Right lobe of liver (tissue), 6 donors: ENCODE results near the gene TRMT10B. TPM values are rescaled to one million over a fixed set of nuclear protein-coding genes. Genes with fewer than 3 reads are reported as not detected.

Experiments
- ATAC-seq, 4 donors: fragments of 200-7000 bp; cut with Tn5 transposase; one replicate each; pipeline ENCODE4 v1.9.1; 2020; ENCODE audit warnings: mild to moderate bottlenecking in 4 of 4, moderate library complexity in 4 of 4
- DNase-seq, 3 donors: peaks; one replicate each; pipeline ENCODE4 v3.0.0-alpha.2; 2020
- H3K27ac ChIP-seq, 3 donors: fragments of 200-600 bp; one replicate each; pipeline ENCODE4 v1.8.0; 2022
- H3K27me3 ChIP-seq, 2 donors: fragments of 200-600 bp; one replicate each; pipeline ENCODE4 v1.8.0; 2022
- H3K36me3 ChIP-seq, 4 donors: fragments of 200-600 bp; sonication (generic) in 1 of 4; one replicate each; pipeline versions ENCODE4 v1.5.1 to v1.8.0; 2017 to 2022; ENCODE audit warnings: control low read depth in 1 of 4
- H3K4me1 ChIP-seq, 4 donors: fragments of 200-600 bp; sonication (generic) in 1 of 4; one replicate each; pipeline versions ENCODE4 v1.5.1 to v1.8.0; 2017 to 2022; ENCODE audit warnings: control low read depth in 1 of 4
- H3K4me3 ChIP-seq, 3 donors: fragments of 200-600 bp; one replicate each; pipeline ENCODE4 v1.8.0; 2022
- H3K9me3 ChIP-seq, 4 donors: fragments of 200-600 bp; sonication (generic) in 1 of 4; one replicate each; pipeline versions ENCODE4 v1.5.1 to v1.8.0; 2017 to 2022; ENCODE audit warnings: control low read depth in 1 of 4
- POLR2A ChIP-seq: fragments of 450-650 bp; IDR thresholded peaks from one replicate; pipeline ENCODE4 v1.6.1; 2017; ENCODE audit warnings: antibody characterized with exemption, mild to moderate bottlenecking
- WGBS: methylation state at CpG from one replicate; pipeline ENCODE4 v1.1.6; 2018; ENCODE audit warnings: low coverage, low lambda C conversion rate; ENCODE audit not compliant: insufficient coverage; ENCODE audit errors: missing lambda C conversion rate; 5-methylcytosine and 5-hydroxymethylcytosine counted together
- intact Hi-C, 2 donors: fragments of 100-400 bp; cut with DNase I; formaldehyde crosslinking; loops; one replicate each; pipeline versions ENCODE4 v1.11.2 to v1.14.1; 2022
- total RNA-seq, 6 experiments: library from RNA; depleted of rRNA in 2 of 6; stranded (reverse); fragments of >200 nt in 2 of 6; fragmentation: NEBNext Ultra II Directional in 3 of 6; extraction: Animal tissue kit (Norgen Biotek cat#: 25700) in 3 of 6; gene quantifications; one replicate each; pipeline versions ENCODE4 v1.1.0 to v1.2.4, GENCODE V29; 2016 to 2023
- TF ChIP-seq, protein P1 (sequence below), 4 donors: fragments of 200-600 bp in 3 of 4; fragments of 450-650 bp in 1 of 4; IDR thresholded peaks; one replicate each; pipeline versions ENCODE4 v1.5.1 to v1.8.0; 2016 to 2022; ENCODE audit warnings: antibody characterized with exemption in 4 of 4, mild to moderate bottlenecking in 2 of 4
- donor health status: DM: no; HTN: yes; CAD: no.
- donor health status: DM: no; HTN: no; CAD: no.
- donor health status: DM: no; HTN: no; CAD: no.
- donor health status: DM: no; HTN: yes; CAD: no.
- donor health status: DM: no; HTN: yes; CAD: no.

Gene TRMT10B
- total RNA-seq, 6 experiments from 2014 or later, result 2.2 to 4.9 (median 3.3) TPM

DNA sequence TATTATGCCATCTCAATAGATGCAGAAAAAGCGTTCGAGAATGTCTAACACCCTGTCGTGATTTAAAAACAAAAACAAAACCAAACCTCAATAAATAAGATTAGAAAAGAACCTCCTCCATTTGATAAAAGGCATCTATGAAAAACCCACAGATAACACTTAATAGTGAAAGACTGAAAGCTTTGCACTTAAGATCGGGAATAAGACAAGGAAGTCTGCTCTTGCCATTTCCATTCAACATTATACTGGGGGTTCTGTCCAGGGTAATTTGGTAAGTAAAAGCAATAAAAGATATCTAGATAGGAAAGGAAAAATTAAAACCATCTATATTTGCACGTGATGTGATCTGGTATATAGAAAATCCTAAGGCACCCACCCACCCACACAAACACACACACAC is 38.5 kb downstream of the TRMT10B start:
- Histone ChIP-seq H3K27ac (no peak overlapping the region), H3K4me1 (peaks cover 0 to 4% (median 2%) of the 10 kb centered on the region in 4 donors), H3K27me3 (no peaks in the 10 kb centered on the region), H3K9me3 (no peaks in the 10 kb centered on the region), H3K4me3 (no peak overlapping the region), H3K36me3 (no peaks in the 10 kb centered on the region)
- 92% methylated on average over 5 of the region's 5 CpGs for WGBS
- intact Hi-C loops, result no loop called here
- DNase-seq (no peak), ATAC-seq (no peak)
- TF ChIP-seq, protein P1, sequence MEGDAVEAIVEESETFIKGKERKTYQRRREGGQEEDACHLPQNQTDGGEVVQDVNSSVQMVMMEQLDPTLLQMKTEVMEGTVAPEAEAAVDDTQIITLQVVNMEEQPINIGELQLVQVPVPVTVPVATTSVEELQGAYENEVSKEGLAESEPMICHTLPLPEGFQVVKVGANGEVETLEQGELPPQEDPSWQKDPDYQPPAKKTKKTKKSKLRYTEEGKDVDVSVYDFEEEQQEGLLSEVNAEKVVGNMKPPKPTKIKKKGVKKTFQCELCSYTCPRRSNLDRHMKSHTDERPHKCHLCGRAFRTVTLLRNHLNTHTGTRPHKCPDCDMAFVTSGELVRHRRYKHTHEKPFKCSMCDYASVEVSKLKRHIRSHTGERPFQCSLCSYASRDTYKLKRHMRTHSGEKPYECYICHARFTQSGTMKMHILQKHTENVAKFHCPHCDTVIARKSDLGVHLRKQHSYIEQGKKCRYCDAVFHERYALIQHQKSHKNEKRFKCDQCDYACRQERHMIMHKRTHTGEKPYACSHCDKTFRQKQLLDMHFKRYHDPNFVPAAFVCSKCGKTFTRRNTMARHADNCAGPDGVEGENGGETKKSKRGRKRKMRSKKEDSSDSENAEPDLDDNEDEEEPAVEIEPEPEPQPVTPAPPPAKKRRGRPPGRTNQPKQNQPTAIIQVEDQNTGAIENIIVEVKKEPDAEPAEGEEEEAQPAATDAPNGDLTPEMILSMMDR (IDR thresholded peaks at IDR 0.05), result no peak
- no peak for TF ChIP-seq POLR2A

DNA sequence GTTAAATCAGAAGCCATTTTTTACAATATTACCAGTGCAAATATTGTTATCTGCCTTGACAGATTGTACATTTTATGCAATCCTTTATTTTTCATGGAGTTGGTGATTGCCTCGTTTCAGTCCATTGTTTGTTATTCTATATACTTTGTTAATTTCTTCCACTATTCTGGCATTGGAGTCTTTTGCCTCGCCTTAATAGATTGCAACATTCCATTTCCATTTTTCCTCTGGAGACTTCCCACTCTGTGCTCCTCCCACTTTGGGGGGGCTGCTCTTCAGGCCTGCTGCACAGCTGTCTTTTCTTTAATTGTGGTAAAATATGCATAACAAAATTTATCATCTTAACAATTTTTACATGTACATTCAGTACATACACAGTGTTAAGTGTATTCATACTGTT is 42.6 kb downstream of the TRMT10B start:
- Histone ChIP-seq H3K9me3 (no peaks in the 10 kb centered on the region), H3K27ac (no peak overlapping the region), H3K27me3 (no peaks in the 10 kb centered on the region), H3K36me3 (no peaks in the 10 kb centered on the region), H3K4me3 (no peak overlapping the region), H3K4me1 (no peaks in the 10 kb centered on the region)
- no peak for TF ChIP-seq POLR2A
- TF ChIP-seq, protein P1 (IDR thresholded peaks at IDR 0.05), result no peak
- intact Hi-C loops, result no loop called here
- no peak for DNase-seq
- 51% methylated on average over 2 of the region's 2 CpGs for WGBS
- no peak for ATAC-seq

DNA sequence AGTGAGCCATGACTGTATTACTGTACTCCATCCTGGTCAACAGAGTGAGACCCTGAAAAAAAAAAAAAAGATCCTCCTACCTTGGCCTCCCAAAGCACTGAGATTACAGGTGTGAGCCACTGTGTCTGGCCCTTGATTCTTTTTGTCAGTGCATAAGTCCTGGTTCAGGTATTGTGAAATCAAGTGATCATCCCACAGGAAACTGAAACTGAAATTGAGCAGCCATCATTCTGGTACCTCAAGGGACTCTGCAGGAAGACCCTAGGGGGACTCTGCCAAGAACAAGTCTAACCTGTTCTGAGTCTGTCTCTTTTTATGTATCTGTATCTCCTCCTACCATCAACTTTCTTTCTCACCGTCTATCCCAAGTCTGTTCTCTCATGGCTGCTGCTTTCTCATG is 45.1 kb downstream of the TRMT10B start:
- DNase-seq (no peak), ATAC-seq (no peak)
- peaks cover 0 to 6% (median 0%) of the 10 kb centered on the region in 4 donors for H3K9me3 ChIP-seq
- WGBS, result 77% methylated on average over 1 of the region's 1 CpG
- no peak overlapping the region for H3K4me3 ChIP-seq
- no peaks in the 10 kb centered on the region for H3K27me3 ChIP-seq
- no peak for TF ChIP-seq POLR2A
- TF ChIP-seq, protein P1 (IDR thresholded peaks at IDR 0.05), result no peak
- H3K36me3 ChIP-seq, result peaks cover 0 to 4% (median 0%) of the 10 kb centered on the region in 4 donors
- no peak overlapping the region for H3K27ac ChIP-seq
- H3K4me1 ChIP-seq, result peaks cover 0 to 16% (median 6%) of the 10 kb centered on the region in 4 donors
- intact Hi-C loops, result no loop called here

DNA sequence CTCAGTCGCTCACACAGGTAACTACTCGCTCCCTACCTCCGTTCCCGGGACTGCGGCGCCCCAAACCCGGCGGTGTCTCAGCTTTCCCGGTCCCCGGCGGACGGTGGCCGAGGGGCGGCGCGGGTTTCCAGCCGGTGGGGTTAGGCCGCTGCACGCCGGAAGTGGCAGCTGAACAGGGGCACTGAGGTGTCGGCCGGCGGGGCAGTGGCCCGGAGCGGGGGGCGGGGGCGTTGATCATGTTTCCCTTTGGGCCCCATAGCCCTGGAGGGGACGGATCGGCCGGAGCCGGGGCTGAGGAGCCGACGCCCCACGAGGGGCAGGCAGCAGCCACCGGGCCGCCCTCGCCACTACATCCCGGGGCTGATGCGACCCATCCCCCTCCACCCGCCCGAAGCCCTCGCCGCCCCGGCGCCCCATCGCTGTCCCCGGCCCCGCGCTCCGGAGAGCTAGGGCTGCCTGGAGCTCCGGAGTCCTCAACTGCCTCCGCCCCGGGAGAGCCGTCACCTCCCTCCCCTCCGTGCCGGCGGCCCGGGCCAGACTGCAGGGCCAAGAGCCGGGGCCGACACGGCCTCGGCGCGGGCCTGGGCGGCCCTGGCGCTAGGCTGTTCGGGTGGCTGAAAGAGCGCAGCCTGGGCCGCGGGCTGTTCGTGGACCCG is 47.2 kb downstream of the TRMT10B start, which contains the start of gene DCAF10:
DCAF10 (plus strand) TSS at position 167 of the 656 bp plus-strand sequence; CDS start at position 237, 70 bp downstream.
- Histone ChIP-seq H3K4me1 (peaks cover 0 to 16% (median 6%) of the 10 kb centered on the region in 4 donors), H3K27me3 (no peaks in the 10 kb centered on the region), H3K36me3 (peaks cover 0 to 4% (median 0%) of the 10 kb centered on the region in 4 donors), H3K27ac (peak within 1 kb of the TSS; percentile 72 to 89 (median 81)), H3K4me3 (peak within 1 kb of the TSS; percentile 72 to 98 (median 94)), H3K9me3 (peaks cover 0 to 6% (median 0%) of the 10 kb centered on the region in 4 donors)
- peak; percentile 95 to 97 (median 96) for ATAC-seq
- peak; percentile 74 for TF ChIP-seq POLR2A
- TF ChIP-seq, protein P1 (IDR thresholded peaks at IDR 0.05), result peak in 1 of 4 donors; percentile 17
- 0% methylated on average over 6 of the region's 72 CpGs for WGBS
- peak; percentile 89 to 90 (median 90) for DNase-seq
- intact Hi-C loops, result loop anchor here in 1 of 2 donors (2.0 kb wide), 1 partner anchor 16 kb away; the partner anchor contains the start of gene EXOSC3
